IPS-20b (cell line): ENCODE data around the gene SNX30.

Experiments used
- H3K27ac ChIP-seq: one replicate; pipeline ENCODE4 v1.5.1; 2013; ENCODE audit warnings: low read length
- H3K27me3 ChIP-seq: 2 replicates; pipeline ENCODE4 v1.6.1; 2013; ENCODE audit warnings: mild to moderate bottlenecking, low read length, inconsistent platforms; ENCODE audit not compliant: insufficient read depth
- H3K36me3 ChIP-seq: 2 replicates; pipeline ENCODE4 v1.6.1; 2013; ENCODE audit warnings: low read depth, mild to moderate bottlenecking, inconsistent platforms, low read length, moderate library complexity; ENCODE audit not compliant: insufficient read depth
- H3K4me1 ChIP-seq: 2 replicates; pipeline ENCODE4 v1.6.1; 2013; ENCODE audit warnings: mild to moderate bottlenecking, control low read depth, inconsistent platforms, low read length, moderate library complexity; ENCODE audit not compliant: insufficient read depth
- H3K4me3 ChIP-seq: 2 replicates; pipeline ENCODE4 v1.5.1; 2013; ENCODE audit warnings: mild to moderate bottlenecking, low read length, inconsistent platforms
- H3K9ac ChIP-seq: 2 replicates; pipeline ENCODE4 v1.6.1; 2013; ENCODE audit warnings: low read depth, mild to moderate bottlenecking, inconsistent platforms, low read length, moderate library complexity
- H3K9me3 ChIP-seq: 2 replicates; pipeline ENCODE4 v1.6.1; 2013; ENCODE audit warnings: mild to moderate bottlenecking, low read depth, low read length, inconsistent platforms; ENCODE audit not compliant: insufficient read depth

The SNX30 gene

DNA sequence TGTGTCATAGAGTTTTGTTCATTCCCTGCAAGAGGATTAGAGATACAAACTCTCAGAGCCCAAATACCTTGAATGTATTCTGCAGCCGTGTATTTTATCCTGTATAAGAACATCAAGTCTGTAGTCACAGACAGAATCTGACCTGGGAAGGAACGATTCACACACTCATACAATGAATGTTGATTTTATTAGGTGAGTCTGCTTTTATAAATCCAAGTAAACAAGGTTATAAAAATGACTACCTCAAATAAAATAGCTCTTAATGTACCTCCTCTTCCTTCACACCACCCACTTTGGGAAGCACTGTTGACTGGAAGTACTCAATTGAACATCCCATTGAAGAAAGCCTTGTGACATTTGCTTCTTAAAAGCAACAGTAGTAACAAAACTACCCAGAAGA lies 128.2 kb downstream of the SNX30 start:
- no peak overlapping the region for H3K4me3 ChIP-seq
- H3K27me3 ChIP-seq = no peaks in the 10 kb centered on the region
- no peaks in the 10 kb centered on the region for H3K4me1 ChIP-seq
- no peaks in the 10 kb centered on the region for H3K9me3 ChIP-seq
- no peak overlapping the region for H3K27ac ChIP-seq
- no peak overlapping the region for H3K9ac ChIP-seq
- H3K36me3 ChIP-seq = no peaks in the 10 kb centered on the region

DNA sequence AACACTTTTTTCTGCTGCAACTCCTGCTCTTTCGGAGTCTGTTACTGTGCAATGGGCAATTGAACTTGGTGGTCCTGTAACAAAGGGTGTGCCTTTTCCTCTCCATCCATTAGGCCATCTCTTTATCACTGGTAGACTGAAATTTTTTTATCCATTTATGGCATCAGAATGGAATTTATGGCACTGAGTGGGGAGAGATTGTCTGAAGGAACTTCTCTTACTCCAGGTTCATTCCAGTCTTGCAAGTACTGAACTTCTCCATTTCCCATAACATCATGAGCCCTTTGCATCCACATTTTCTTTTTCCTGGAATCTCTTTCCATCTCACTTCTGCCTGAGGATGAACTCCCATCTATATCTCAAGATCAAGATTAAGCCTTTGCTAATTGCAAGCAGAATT lies 130.1 kb downstream of the SNX30 start:
- Histone ChIP-seq H3K4me3 (no peak overlapping the region), H3K36me3 (no peaks in the 10 kb centered on the region), H3K9me3 (no peaks in the 10 kb centered on the region), H3K27ac (no peak overlapping the region), H3K9ac (no peak overlapping the region), H3K4me1 (no peaks in the 10 kb centered on the region), H3K27me3 (no peaks in the 10 kb centered on the region)

DNA sequence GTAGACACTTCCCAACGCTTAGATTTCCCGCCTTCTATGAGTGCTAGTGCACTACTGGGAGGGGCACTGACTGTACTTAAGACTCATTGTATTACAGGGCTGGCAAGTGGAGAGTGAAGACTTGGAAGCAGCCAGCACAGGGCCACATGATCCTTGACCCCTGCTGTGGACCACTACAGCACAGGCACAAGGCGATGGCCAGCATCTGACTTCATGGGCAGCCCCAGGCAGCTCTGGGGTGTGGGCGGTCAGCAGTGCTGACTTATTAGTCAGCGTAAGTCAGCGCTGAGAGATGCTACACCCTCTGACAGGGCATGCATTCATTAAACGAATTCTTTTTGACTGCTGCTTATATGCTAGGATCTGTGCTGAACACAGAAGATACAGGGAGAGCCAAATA lies 130.8 kb downstream of the SNX30 start:
- Histone ChIP-seq H3K9me3 (no peaks in the 10 kb centered on the region), H3K27me3 (no peaks in the 10 kb centered on the region), H3K4me1 (no peaks in the 10 kb centered on the region), H3K9ac (no peak overlapping the region), H3K36me3 (no peaks in the 10 kb centered on the region), H3K4me3 (no peak overlapping the region), H3K27ac (no peak overlapping the region)

DNA sequence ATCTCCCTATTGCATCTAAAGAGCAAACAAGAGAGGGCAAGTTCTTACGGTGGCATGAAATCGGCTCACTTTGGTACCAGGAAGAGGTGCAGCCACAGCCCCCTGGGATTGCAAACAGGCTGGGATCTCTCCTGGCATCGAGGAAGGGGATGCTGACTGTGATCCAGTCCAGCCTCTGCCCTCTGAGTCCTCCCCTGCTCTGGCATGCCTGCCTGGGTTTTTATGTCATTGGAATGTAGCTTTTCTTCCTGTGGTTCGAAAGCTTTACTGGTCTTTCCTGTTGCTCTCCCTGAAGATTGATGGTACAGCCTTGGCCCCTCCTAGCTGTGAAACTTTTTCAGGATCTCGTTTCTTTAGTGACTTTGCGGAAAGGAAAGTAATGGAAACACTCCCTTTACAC lies 133.5 kb downstream of the SNX30 start:
- H3K27ac ChIP-seq = no peak overlapping the region
- no peaks in the 10 kb centered on the region for H3K9me3 ChIP-seq
- H3K9ac ChIP-seq = no peak overlapping the region
- no peaks in the 10 kb centered on the region for H3K36me3 ChIP-seq
- H3K4me3 ChIP-seq = no peak overlapping the region
- H3K4me1 ChIP-seq = no peaks in the 10 kb centered on the region
- H3K27me3 ChIP-seq = peaks cover 4% of the 10 kb centered on the region

DNA sequence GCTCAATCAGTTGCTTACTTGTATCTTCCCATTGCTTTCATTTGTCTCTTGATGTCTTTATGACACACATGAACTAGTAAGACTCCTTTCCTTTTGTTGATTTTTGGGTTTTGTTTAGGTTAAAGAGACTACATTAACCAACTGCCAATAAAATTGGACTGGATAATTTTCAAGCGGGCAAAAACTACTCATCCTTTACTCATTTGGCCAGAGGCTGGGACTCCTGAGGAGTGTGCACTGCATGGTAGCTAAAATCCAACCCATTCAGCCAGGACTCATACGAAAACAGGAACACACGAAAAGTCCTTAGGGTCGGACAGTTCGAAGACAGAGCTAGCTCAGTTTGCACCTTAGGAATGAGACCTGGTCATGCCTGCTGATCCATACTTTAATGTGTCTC lies 134.2 kb downstream of the SNX30 start:
- H3K9me3 ChIP-seq = no peaks in the 10 kb centered on the region
- peaks cover 10% of the 10 kb centered on the region for H3K27me3 ChIP-seq
- no peaks in the 10 kb centered on the region for H3K4me1 ChIP-seq
- H3K36me3 ChIP-seq = no peaks in the 10 kb centered on the region
- no peak overlapping the region for H3K9ac ChIP-seq
- no peak overlapping the region for H3K4me3 ChIP-seq
- no peak overlapping the region for H3K27ac ChIP-seq

DNA sequence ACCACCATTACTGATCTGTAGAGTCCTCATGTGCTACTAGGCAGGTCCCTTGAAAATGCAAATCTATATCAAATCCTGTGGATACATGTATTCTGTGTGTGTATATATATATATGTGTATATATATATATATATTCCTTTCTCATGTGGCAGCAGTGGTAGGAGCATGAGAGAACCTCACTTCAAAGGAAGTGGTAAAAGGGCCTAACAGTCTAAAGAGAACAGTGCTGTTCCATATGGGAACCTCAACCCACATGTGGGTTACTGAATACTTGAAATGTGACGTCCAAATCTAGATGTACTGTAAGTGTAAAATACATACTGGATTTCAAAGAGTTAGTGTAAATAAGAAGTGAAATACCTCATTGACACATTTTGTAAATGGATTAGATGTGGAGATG lies 134.8 kb downstream of the SNX30 start:
- Histone ChIP-seq H3K9ac (no peak overlapping the region), H3K27ac (no peak overlapping the region), H3K27me3 (peaks cover 16% of the 10 kb centered on the region), H3K36me3 (no peaks in the 10 kb centered on the region), H3K9me3 (no peaks in the 10 kb centered on the region), H3K4me1 (no peaks in the 10 kb centered on the region), H3K4me3 (no peak overlapping the region)

DNA sequence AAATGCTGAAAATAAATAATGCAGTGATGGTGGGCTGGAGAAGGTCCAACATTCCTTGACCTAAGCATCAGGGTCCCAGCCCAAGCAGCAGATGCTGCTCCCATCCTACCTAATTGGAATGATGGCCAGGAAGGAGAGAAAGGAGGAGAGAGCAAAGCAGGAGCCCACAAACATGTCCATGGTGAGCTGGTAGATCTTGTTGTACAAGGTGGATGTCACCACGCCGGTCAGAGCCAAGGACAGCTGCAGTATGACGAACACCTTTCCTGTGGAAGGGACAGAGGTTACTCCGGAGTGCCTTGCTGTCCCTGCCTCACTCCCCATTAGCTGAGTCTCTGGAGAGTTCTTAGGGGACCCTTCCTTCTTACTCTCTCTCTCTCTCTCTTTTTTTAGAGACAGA lies 135.8 kb downstream of the SNX30 start:
- no peak overlapping the region for H3K9ac ChIP-seq
- H3K36me3 ChIP-seq = no peaks in the 10 kb centered on the region
- H3K4me1 ChIP-seq = no peaks in the 10 kb centered on the region
- no peaks in the 10 kb centered on the region for H3K9me3 ChIP-seq
- peaks cover 26% of the 10 kb centered on the region for H3K27me3 ChIP-seq
- H3K27ac ChIP-seq = no peak overlapping the region
- H3K4me3 ChIP-seq = no peak overlapping the region

DNA sequence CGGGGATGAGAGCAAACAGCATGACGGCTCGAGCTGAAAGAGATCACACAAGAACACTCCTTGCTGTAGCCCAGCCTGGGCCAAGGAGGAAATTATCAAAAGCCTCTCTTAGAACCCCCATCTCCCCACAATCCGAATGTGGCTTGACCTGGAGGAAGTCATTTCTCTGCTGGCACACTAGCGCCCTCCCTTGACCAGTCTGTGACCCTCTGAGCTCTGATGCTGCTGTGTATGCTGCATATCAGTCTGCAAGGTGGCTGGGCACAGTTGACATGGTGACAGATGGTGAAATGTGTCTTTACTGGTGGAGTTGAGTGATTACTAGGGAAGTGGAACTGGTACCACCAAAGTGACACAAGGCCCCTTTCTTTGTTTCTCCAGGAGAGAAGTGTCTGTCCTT lies 136.8 kb downstream of the SNX30 start:
- Histone ChIP-seq H3K36me3 (no peaks in the 10 kb centered on the region), H3K4me3 (no peak overlapping the region), H3K9me3 (no peaks in the 10 kb centered on the region), H3K4me1 (no peaks in the 10 kb centered on the region), H3K9ac (no peak overlapping the region), H3K27ac (no peak overlapping the region), H3K27me3 (peaks cover 36% of the 10 kb centered on the region)

DNA sequence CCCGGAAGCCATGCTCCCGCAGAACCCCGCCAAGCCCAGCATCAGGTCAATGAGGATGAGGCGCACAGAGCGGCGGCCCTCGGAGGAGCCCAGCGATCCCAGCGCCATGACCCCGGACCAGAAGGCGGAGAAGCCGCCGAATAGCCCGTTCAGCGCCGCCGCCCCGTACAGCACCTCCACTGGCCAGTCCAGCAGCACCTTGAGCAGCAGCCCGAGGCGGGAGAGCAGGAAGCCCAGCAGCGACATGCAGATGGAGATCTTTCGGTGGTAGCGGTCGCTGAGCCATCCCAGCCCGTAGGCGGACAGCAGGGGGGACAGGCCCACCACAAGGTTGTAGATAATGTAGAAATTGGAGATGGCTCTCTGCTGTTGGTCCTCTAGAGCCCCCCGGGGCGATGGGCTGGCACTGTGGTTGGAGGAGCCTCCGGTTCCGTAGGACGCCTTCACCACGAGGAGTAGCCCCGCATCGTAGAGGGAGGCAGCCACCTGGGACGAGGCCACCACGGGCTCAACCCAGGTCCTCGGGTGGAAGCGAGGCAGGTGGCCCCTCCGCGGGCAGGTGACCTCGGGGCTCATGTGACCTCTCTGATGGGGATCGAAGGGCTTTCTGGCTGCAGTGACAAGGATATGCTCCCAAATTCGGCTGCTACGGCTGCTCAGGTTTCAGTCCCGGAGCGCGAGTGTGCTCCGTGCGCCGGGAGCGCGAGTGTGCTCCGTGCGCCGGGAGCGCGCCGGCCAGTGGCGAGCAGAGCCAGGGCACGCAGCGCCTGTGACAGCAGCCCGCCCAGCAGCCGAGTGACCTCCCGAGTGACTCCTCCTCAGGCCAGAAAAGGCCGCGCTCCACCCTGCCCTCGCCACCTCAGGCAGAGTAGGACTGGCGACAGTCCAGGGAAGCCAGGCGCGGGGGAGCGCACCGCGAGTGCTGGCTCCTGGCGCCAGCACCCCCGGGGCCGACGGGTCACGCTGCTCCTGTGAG lies 139.8 kb downstream of the SNX30 start, which contains the start of gene SLC46A2:
Gene SLC46A2, minus strand, starts transcription at position 771 of the 976 bp plus-strand sequence. Its CDS starts 195 bp downstream, at position 576.
- no peak within 1 kb of the TSS for H3K27ac ChIP-seq
- H3K4me1 ChIP-seq = no peaks in the 10 kb centered on the region
- H3K9ac ChIP-seq = 0 out of 2 replicates have a peak within 1 kb of the TSS, but pooled peaks have one; percentile 34
- H3K36me3 ChIP-seq = no peaks in the 10 kb centered on the region
- peaks cover 41% of the 10 kb centered on the region for H3K27me3 ChIP-seq
- no peaks in the 10 kb centered on the region for H3K9me3 ChIP-seq
- peak within 1 kb of the TSS; percentile 68 for H3K4me3 ChIP-seq

DNA sequence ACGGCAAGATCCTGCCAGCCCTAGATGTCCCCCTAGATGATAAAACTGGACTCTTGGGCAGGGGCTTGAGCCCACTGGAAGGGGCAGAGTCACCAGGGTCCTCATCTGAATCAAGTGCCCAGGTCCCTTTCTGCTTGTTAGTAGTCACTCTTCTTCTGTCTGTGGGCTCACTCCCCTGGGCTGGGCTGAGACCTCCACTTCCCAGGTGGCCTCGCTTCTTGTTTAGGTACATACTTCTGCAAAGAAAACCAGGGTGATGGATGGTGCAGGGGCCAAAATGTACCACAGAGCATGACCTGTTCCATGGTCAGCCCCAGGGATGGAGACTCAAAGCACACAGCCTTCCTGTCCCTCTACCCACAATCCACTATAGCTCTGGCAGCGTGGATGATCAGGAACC lies 141.0 kb downstream of the SNX30 start:
- H3K9ac ChIP-seq = no peak overlapping the region
- H3K36me3 ChIP-seq = no peaks in the 10 kb centered on the region
- no peak overlapping the region for H3K27ac ChIP-seq
- no peaks in the 10 kb centered on the region for H3K4me1 ChIP-seq
- no peak overlapping the region for H3K4me3 ChIP-seq
- H3K9me3 ChIP-seq = no peaks in the 10 kb centered on the region
- H3K27me3 ChIP-seq = peaks cover 41% of the 10 kb centered on the region

DNA sequence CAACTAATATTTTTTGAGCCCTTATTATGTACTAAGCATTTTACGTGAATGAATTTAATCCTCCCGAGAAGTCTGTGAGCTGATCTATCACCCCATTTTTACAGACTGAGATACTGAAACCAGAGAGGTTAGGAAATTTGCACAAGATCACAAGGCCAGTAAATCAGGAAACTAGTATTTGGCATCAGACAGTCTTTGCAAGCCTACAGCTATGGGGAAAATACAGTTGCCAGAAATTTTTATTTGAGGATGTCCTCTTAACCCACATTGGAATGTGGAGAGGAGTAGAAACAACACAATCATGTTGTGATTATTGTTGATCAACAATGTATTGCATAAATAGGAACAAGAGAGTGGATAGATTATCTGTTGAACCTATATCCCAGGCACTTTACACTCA lies 142.4 kb downstream of the SNX30 start:
- Histone ChIP-seq H3K4me1 (no peaks in the 10 kb centered on the region), H3K9ac (no peak overlapping the region), H3K9me3 (no peaks in the 10 kb centered on the region), H3K27me3 (peaks cover 41% of the 10 kb centered on the region), H3K4me3 (no peak overlapping the region), H3K27ac (no peak overlapping the region), H3K36me3 (no peaks in the 10 kb centered on the region)

DNA sequence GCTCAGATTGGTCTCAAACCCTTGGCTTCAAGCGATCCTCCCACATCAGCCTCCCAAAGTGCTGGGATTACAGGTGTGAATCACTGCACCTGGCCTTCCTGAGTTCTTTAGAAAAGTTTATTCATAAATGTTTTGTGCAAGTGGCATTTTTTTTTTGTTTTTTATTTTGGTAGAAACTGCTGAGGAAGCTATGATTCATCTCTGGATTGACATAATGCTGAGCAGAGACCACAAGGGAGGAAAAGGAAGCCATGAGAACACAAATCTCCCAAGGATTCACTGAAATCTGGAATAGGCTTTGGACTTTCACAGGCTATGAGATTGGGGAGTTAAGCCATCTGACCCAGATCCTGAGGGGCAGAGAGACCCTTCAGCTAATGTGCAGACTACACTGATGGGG lies 143.5 kb downstream of the SNX30 start:
- no peak overlapping the region for H3K9ac ChIP-seq

More for the DNA sequence above, 143.5 kb downstream of the SNX30 start:
- Histone ChIP-seq H3K4me3 (no peak overlapping the region), H3K27me3 (peaks cover 38% of the 10 kb centered on the region), H3K36me3 (no peaks in the 10 kb centered on the region), H3K27ac (no peak overlapping the region), H3K4me1 (no peaks in the 10 kb centered on the region), H3K9me3 (no peaks in the 10 kb centered on the region)
